Activated B cell treated with CpG ODN at 0.5 μM for 24 hours (primary cell): ENCODE measurements around the gene CACNA1E. TPM values are rescaled to one million over a fixed set of nuclear protein-coding genes. Genes with fewer than 3 reads are reported as not detected.

Experiments used
- ATAC-seq: fragments of 200-7000 bp; cut with Tn5 transposase; one replicate; pipeline ENCODE4 v1.10.0; 2021; ENCODE audit warnings: low read depth, mild to moderate bottlenecking, moderate library complexity
- CTCF ChIA-PET: fragments of 350-600 bp; sonication (Branson Sonifier 250); formaldehyde crosslinking; loops from one replicate; lab custom pipeline; 2021; ENCODE audit warnings: antibody characterized with exemption; lab: Charles Lee
- POLR2A ChIA-PET: fragments of 350-600 bp; sonication (Branson Sonifier 250); formaldehyde crosslinking; loops from one replicate; lab custom pipeline; 2021; ENCODE audit warnings: antibody characterized with exemption; lab: Charles Lee
- DNase-seq: peaks from one replicate; pipeline ENCODE4 v3.0.0; 2022
- H3K27ac Mint-ChIP-seq: one replicate; pipeline ENCODE4 v1.8.0; 2020; ENCODE audit warnings: mixed read lengths
- H3K27me3 Mint-ChIP-seq: one replicate; pipeline ENCODE4 v1.8.0; 2021; ENCODE audit warnings: mixed read lengths
- H3K36me3 Mint-ChIP-seq: one replicate; pipeline ENCODE4 v1.8.0; 2021; ENCODE audit warnings: low read depth, mixed read lengths
- H3K4me1 Mint-ChIP-seq: one replicate; pipeline ENCODE4 v1.8.0; 2021; ENCODE audit warnings: mixed read lengths
- H3K4me3 Mint-ChIP-seq: one replicate; pipeline ENCODE4 v1.8.0; 2020; ENCODE audit warnings: mild to moderate bottlenecking, mixed read lengths
- H3K9me3 Mint-ChIP-seq: one replicate; pipeline ENCODE4 v1.8.0; 2020; ENCODE audit warnings: mixed read lengths
- CTCF ChIP-seq: fragments of 200-600 bp; IDR thresholded peaks from one replicate; pipeline ENCODE4 v1.8.0; 2022; ENCODE audit warnings: antibody characterized with exemption, mild to moderate bottlenecking
- intact Hi-C: fragments of 100-400 bp; cut with micrococcal nuclease; formaldehyde crosslinking; loops from one replicate; pipeline ENCODE4 v1.15.1; 2024
- total RNA-seq: library from RNA; stranded (reverse); gene quantifications from 2 replicates; pipeline ENCODE4 v1.2.3, GENCODE V29; 2022

CACNA1E gene
- total RNA-seq, 1 donor from 2014 or later, result 0.91 TPM

GRCh38 chr1:181587870-181588438 is 104.6 kb downstream of the CACNA1E start:
- ChIA-PET CTCF (no interaction called here), POLR2A (no interaction called here)
- Mint-ChIP-seq H3K4me1 (no peaks in the 10 kb centered on the region), H3K9me3 (no peaks in the 10 kb centered on the region), H3K27ac (no peak overlapping the region), H3K36me3 (no peaks in the 10 kb centered on the region), H3K27me3 (peaks cover 4% of the 10 kb centered on the region), H3K4me3 (no peak overlapping the region)
- ATAC-seq (no peak), DNase-seq (no peak)
- TF ChIP-seq CTCF, result no peak
- intact Hi-C loops, result no loop called here

- no peak overlapping the region for H3K27ac Mint-ChIP-seq
- H3K4me1 Mint-ChIP-seq, result no peaks in the 10 kb centered on the region
- no peak overlapping the region for H3K4me3 Mint-ChIP-seq
- ATAC-seq (no peak), DNase-seq (no peak)
- POLR2A ChIA-PET, result no interaction called here
- H3K36me3 Mint-ChIP-seq, result no peaks in the 10 kb centered on the region
- peaks cover 4% of the 10 kb centered on the region for H3K27me3 Mint-ChIP-seq
- CTCF ChIA-PET, result no interaction called here
- no peaks in the 10 kb centered on the region for H3K9me3 Mint-ChIP-seq
- no peak for TF ChIP-seq CTCF
- intact Hi-C loops, result no loop called here
These were observed 105.3 kb downstream of the CACNA1E start for GRCh38 chr1:181588631-181589030.

GRCh38 chr1:181592255-181592859 is 109.0 kb downstream of the CACNA1E start:
- ATAC-seq (no peak), DNase-seq (no peak)
- Mint-ChIP-seq H3K27me3 (peaks cover 4% of the 10 kb centered on the region), H3K4me1 (no peaks in the 10 kb centered on the region), H3K9me3 (peaks cover 1% of the 10 kb centered on the region), H3K36me3 (no peaks in the 10 kb centered on the region), H3K4me3 (no peak overlapping the region), H3K27ac (no peak overlapping the region)
- CTCF ChIA-PET, result no interaction called here
- POLR2A ChIA-PET, result no interaction called here
- no peak for TF ChIP-seq CTCF
- intact Hi-C loops, result no loop called here

- H3K4me1 Mint-ChIP-seq, result no peaks in the 10 kb centered on the region
- intact Hi-C loops, result no loop called here
- no peak overlapping the region for H3K27ac Mint-ChIP-seq
- peaks cover 4% of the 10 kb centered on the region for H3K9me3 Mint-ChIP-seq
- no peak for DNase-seq
- no peaks in the 10 kb centered on the region for H3K36me3 Mint-ChIP-seq
- TF ChIP-seq CTCF, result no peak
- ChIA-PET POLR2A (no interaction called here), CTCF (no interaction called here)
- H3K27me3 Mint-ChIP-seq, result peaks cover 4% of the 10 kb centered on the region
- no peak for ATAC-seq
- no peak overlapping the region for H3K4me3 Mint-ChIP-seq
These were observed 109.7 kb downstream of the CACNA1E start for GRCh38 chr1:181593042-181593441.

- TF ChIP-seq CTCF, result no peak
- Mint-ChIP-seq H3K27ac (no peak overlapping the region), H3K9me3 (peaks cover 7% of the 10 kb centered on the region), H3K27me3 (peaks cover 6% of the 10 kb centered on the region), H3K4me3 (no peak overlapping the region), H3K36me3 (no peaks in the 10 kb centered on the region), H3K4me1 (no peaks in the 10 kb centered on the region)
- CTCF ChIA-PET, result no interaction called here
- POLR2A ChIA-PET, result no interaction called here
- intact Hi-C loops, result no loop called here
- ATAC-seq (no peak), DNase-seq (no peak)
These were observed 111.2 kb downstream of the CACNA1E start for GRCh38 chr1:181594553-181594952.
